Neuronal stem cell (in vitro differentiated cells): ENCODE measurements around the gene KLC3.

ENCODE experiments used
- DNase-seq: peaks from one replicate; pipeline ENCODE4 v3.0.0-alpha.2; 2013; ENCODE audit warnings: low spot score
- H2AFZ ChIP-seq: one replicate; pipeline ENCODE4 v1.6.1; 2013; ENCODE audit warnings: mild to moderate bottlenecking, low read length, inconsistent platforms
- H2AK5ac ChIP-seq: 2 replicates; pipeline ENCODE4 v1.6.1; 2013; ENCODE audit warnings: low read depth, mild to moderate bottlenecking, inconsistent platforms, low read length, moderate library complexity, mixed read lengths
- H2BK120ac ChIP-seq: 2 replicates; pipeline ENCODE4 v1.6.1; 2013; ENCODE audit warnings: low read depth, mild to moderate bottlenecking, inconsistent platforms, low read length, moderate library complexity, mixed read lengths
- H2BK12ac ChIP-seq: one replicate; pipeline ENCODE4 v1.6.1; 2013; ENCODE audit warnings: low read length, inconsistent platforms
- H2BK15ac ChIP-seq: 2 replicates; pipeline ENCODE4 v1.6.1; 2013; ENCODE audit warnings: mild to moderate bottlenecking, low read length, inconsistent platforms, mixed read lengths
- H2BK5ac ChIP-seq: one replicate; pipeline ENCODE4 v1.6.1; 2013; ENCODE audit warnings: inconsistent platforms, mild to moderate bottlenecking, low read length, moderate library complexity
- H3K14ac ChIP-seq: one replicate; pipeline ENCODE4 v1.6.1; 2013; ENCODE audit warnings: low read length, inconsistent platforms
- H3K18ac ChIP-seq: 2 replicates; pipeline ENCODE4 v1.6.1; 2013; ENCODE audit warnings: low read length, inconsistent platforms
- H3K23ac ChIP-seq: 2 replicates; pipeline ENCODE4 v1.6.1; 2013; ENCODE audit warnings: low read depth, mild to moderate bottlenecking, mixed read lengths, low read length, inconsistent platforms; ENCODE audit not compliant: poor library complexity
- H3K27ac ChIP-seq: replicated peaks from 3 replicates; pipeline ENCODE4 v1.5.1; 2013; ENCODE audit warnings: low read length, inconsistent platforms
- H3K27me3 ChIP-seq, 3 experiments: 2 replicates each; pipeline ENCODE4 v1.6.1; 2013; ENCODE audit warnings: low read length in 3 of 3, mild to moderate bottlenecking in 2 of 3, inconsistent platforms in 1 of 3, low read depth in 1 of 3, mixed read lengths in 1 of 3, moderate library complexity in 1 of 3; ENCODE audit not compliant: control insufficient read depth in 3 of 3, insufficient read depth in 3 of 3
- H3K36me3 ChIP-seq, 2 donors: replicated peaks in 1 of 2; 2 replicates each; pipeline ENCODE4 v1.6.1; 2013; ENCODE audit warnings: low read length in 2 of 2; ENCODE audit not compliant: control insufficient read depth in 2 of 2, insufficient read depth in 2 of 2
- H3K4ac ChIP-seq: 2 replicates; pipeline ENCODE4 v1.6.1; 2013; ENCODE audit warnings: inconsistent platforms, mild to moderate bottlenecking, low read length, moderate library complexity
- H3K4me1 ChIP-seq, 2 donors: 1 replicate in 1 of 2; 2 replicates in 1 of 2; pipeline ENCODE4 v1.6.1; 2013; ENCODE audit warnings: low read length in 2 of 2, low read depth in 1 of 2; ENCODE audit not compliant: control insufficient read depth in 2 of 2, insufficient read depth in 1 of 2
- H3K4me2 ChIP-seq: one replicate; pipeline ENCODE4 v1.6.1; 2013; ENCODE audit warnings: mild to moderate bottlenecking, low read length, inconsistent platforms; ENCODE audit not compliant: insufficient read depth, poor library complexity, severe bottlenecking
- H3K4me3 ChIP-seq, 2 donors: 2 replicates each; pipeline ENCODE4 v1.5.1; 2013; ENCODE audit warnings: low read length in 2 of 2, mild to moderate bottlenecking in 2 of 2, inconsistent platforms in 1 of 2, moderate library complexity in 1 of 2
- H3K79me1 ChIP-seq: one replicate; pipeline ENCODE4 v1.6.1; 2013; ENCODE audit warnings: low read depth, mild to moderate bottlenecking, inconsistent platforms, low read length, moderate library complexity
- H3K9ac ChIP-seq: one replicate; pipeline ENCODE4 v1.6.1; 2013; ENCODE audit warnings: mild to moderate bottlenecking, low read depth, low read length, inconsistent platforms; ENCODE audit not compliant: poor library complexity
- H3K9me3 ChIP-seq, 2 donors: replicated peaks in 1 of 2; 2 replicates each; pipeline versions ENCODE3 to v1.6.1; 2013; ENCODE audit warnings: low read length in 2 of 2, mild to moderate bottlenecking in 2 of 2, inconsistent platforms in 1 of 2, low read depth in 1 of 2, mixed read lengths in 1 of 2, moderate library complexity in 1 of 2; ENCODE audit not compliant: control insufficient read depth in 2 of 2, insufficient read depth in 1 of 2
- H4K8ac ChIP-seq: one replicate; pipeline ENCODE4 v1.6.1; 2013; ENCODE audit warnings: low read depth, mild to moderate bottlenecking, inconsistent platforms, low read length, moderate library complexity
- H4K91ac ChIP-seq: one replicate; pipeline ENCODE4 v1.6.1; 2013; ENCODE audit warnings: low read length, low read depth, mild to moderate bottlenecking, inconsistent platforms; ENCODE audit not compliant: poor library complexity
- WGBS, 2 donors: extraction: QIAGEN DNeasy Blood & Tissue Kit; methylation state at CpG; one replicate each; pipeline ENCODE4 v1.1.7; 2013; ENCODE audit warnings: missing lambda C conversion rate in 2 of 2, mixed read lengths in 1 of 2; ENCODE audit not compliant: insufficient read length in 2 of 2, insufficient replicate concordance in 1 of 2; ENCODE audit errors: extremely low coverage in 2 of 2; 5-methylcytosine and 5-hydroxymethylcytosine counted together

Gene KLC3

DNA sequence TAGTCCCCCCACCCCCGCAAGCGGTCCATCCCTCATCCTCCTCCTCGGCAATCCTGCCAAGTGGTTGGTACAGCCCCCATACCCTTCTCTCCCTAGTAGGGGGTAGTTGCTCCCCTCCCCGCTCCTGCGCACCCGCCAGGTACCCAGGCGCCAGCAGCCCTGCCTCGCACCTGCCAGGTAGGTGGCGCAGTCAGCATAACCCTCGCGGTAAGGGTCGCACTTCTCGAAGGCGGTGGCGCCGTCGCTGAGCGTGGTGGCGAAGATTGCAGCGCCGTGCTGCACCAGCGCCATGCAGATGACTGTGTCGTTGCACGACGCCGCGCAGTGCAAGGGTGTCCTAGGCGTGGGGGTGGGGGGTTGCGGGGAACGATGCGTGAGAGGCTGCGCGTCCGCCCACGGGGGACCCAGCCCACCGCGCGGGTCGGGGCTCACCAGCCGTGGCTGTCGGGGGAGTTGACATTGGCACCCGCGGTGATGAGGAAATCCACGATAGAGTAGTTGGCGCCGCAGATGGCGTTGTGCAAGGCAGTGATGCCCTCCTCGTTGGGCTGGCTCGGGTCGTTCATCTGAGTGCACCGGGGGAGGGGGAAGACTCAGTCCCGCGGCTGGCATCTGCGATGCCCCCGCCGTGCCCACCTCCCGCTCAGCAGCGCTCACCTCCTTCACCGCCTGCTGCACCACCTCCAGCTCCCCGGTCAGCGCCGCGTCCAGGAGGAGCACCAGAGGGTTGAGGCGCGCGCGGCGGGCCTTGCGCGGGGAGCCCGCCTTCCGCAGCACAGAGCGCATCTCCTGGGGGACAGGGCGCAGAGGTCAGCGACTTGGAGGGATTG, 45.1 kb downstream of the KLC3 start:
- peaks cover 0 to 1% of the 10 kb centered on the region in 2 donors for H3K9me3 ChIP-seq
- H2BK12ac ChIP-seq = peak overlapping the region; percentile 58
- H3K9ac ChIP-seq = peak overlapping the region; percentile 77
- peak overlapping the region; percentile 33 for H3K4me2 ChIP-seq
- peaks cover 0 to 21% (median 11%) of the 10 kb centered on the region in 3 experiments for H3K27me3 ChIP-seq
- peak overlapping the region in 1 of 2 donors; percentile 2 for H3K4me3 ChIP-seq
- H2AFZ ChIP-seq = peak overlapping the region; percentile 65
- no peak for DNase-seq
- H3K36me3 ChIP-seq = peaks cover 0 to 2% of the 10 kb centered on the region in 2 donors
- H3K18ac ChIP-seq = peak overlapping the region; percentile 91
- H3K27ac ChIP-seq = no peak overlapping the region
- peaks cover 4 to 5% of the 10 kb centered on the region in 2 donors for H3K4me1 ChIP-seq
- no peak overlapping the region for H4K91ac ChIP-seq
- H2BK5ac ChIP-seq = no peak overlapping the region
- H3K4ac ChIP-seq = peak overlapping the region; percentile 23
- no peak overlapping the region for H4K8ac ChIP-seq
- peak overlapping the region; percentile 94 for H2AK5ac ChIP-seq
- H3K23ac ChIP-seq = peak overlapping the region; percentile 89
- no CpG with 5 or more reads among the region's 75 CpGs for WGBS, 2 donors
- H2BK15ac ChIP-seq = peak overlapping the region; percentile 89
- no peaks in the 10 kb centered on the region for H3K79me1 ChIP-seq
- H2BK120ac ChIP-seq = no peak overlapping the region
- peak overlapping the region; percentile 71 for H3K14ac ChIP-seq

DNA sequence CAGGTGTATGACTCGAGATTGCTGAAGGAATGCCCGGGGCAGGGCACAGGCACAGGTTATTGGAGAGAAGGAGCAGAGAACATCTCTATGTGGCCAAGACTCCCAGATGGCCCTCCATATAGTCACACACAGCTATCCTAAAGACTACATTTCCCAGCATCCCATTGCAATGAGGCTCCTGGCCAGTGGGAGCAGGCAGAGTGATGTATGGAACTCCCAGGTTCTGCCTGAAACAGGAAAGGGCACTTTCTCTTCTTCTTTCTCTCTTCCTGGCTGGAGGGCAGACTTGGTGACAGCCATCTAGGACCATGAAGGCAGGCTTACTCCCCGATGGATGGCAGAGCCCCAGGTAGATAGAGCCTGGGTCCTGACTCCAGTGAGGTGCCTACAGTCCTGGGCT, 50.8 kb downstream of the KLC3 start:
- DNase-seq = no peak
- Histone ChIP-seq H3K23ac (no peak overlapping the region), H4K91ac (no peak overlapping the region), H4K8ac (no peak overlapping the region), H3K27ac (no peak overlapping the region), H3K4me1 (peaks cover 0 to 2% of the 10 kb centered on the region in 2 donors), H3K9ac (no peak overlapping the region), H2BK5ac (no peak overlapping the region), H3K4me3 (no peak overlapping the region), H3K9me3 (peaks cover 0 to 1% of the 10 kb centered on the region in 2 donors), H2BK15ac (no peak overlapping the region), H3K14ac (no peak overlapping the region), H2AFZ (peak overlapping the region; percentile 71), H2BK12ac (no peak overlapping the region), H3K18ac (no peak overlapping the region), H3K79me1 (no peaks in the 10 kb centered on the region), H3K4me2 (no peak overlapping the region), H3K27me3 (peaks cover 0 to 19% (median 4%) of the 10 kb centered on the region in 3 experiments), H2BK120ac (no peak overlapping the region), H3K36me3 (peaks cover 0 to 2% of the 10 kb centered on the region in 2 donors), H3K4ac (no peak overlapping the region), H2AK5ac (no peak overlapping the region)
- no CpG with 5 or more reads among the region's 3 CpGs for WGBS, 2 donors

GRCh38 chr19:45391871-45392665, 51.5 kb downstream of the KLC3 start:
- H3K4me1 ChIP-seq = peaks cover 0 to 2% of the 10 kb centered on the region in 2 donors
- H2AFZ ChIP-seq = peak overlapping the region; percentile 71
- H3K23ac ChIP-seq = no peak overlapping the region
- H3K9ac ChIP-seq = peak overlapping the region; percentile 15
- H3K79me1 ChIP-seq = no peaks in the 10 kb centered on the region
- H3K4me2 ChIP-seq = no peak overlapping the region
- no peak overlapping the region for H3K27ac ChIP-seq
- H4K91ac ChIP-seq = no peak overlapping the region
- H3K4me3 ChIP-seq = no peak overlapping the region
- H2AK5ac ChIP-seq = peak overlapping the region; percentile 74
- DNase-seq = no peak
- H2BK5ac ChIP-seq = no peak overlapping the region
- no peak overlapping the region for H2BK15ac ChIP-seq
- no peak overlapping the region for H3K14ac ChIP-seq
- H2BK12ac ChIP-seq = no peak overlapping the region
- H3K18ac ChIP-seq = no peak overlapping the region
- H4K8ac ChIP-seq = no peak overlapping the region
- peaks cover 0 to 1% of the 10 kb centered on the region in 2 donors for H3K9me3 ChIP-seq
- no CpG with 5 or more reads among the region's 21 CpGs for WGBS, 2 donors
- no peak overlapping the region for H2BK120ac ChIP-seq
- peaks cover 0 to 2% of the 10 kb centered on the region in 2 donors for H3K36me3 ChIP-seq
- H3K4ac ChIP-seq = no peak overlapping the region
- peaks cover 0 to 22% (median 8%) of the 10 kb centered on the region in 3 experiments for H3K27me3 ChIP-seq
